A673 (cell line): ENCODE results near the gene CAMK1D. TPM values are rescaled to one million over a fixed set of nuclear protein-coding genes. Genes with fewer than 3 reads are reported as not detected.
A peak's percentile ranks its signal among the peaks of the same experiment; 100 is the strongest.

Experiments used
- BruUV-seq: library from RNA; stranded (reverse); fragments of 400-500 nt; replicated peaks from 2 replicates; lab custom pipeline; 2021; lab: Mats Ljungman, UMichigan
- CTCF ChIA-PET: fragments of 300-600 bp; sonication (Branson Sonifier 250); formaldehyde crosslinking; loops from one replicate; lab custom pipeline; 2022; ENCODE audit warnings: antibody characterized with exemption; lab: Charles Lee
- POLR2A ChIA-PET: fragments of 300-600 bp; sonication (Branson Sonifier 250); formaldehyde crosslinking; loops from one replicate; lab custom pipeline; 2022; ENCODE audit warnings: antibody characterized with exemption; ENCODE audit not compliant: low non-redundant PET; lab: Charles Lee
- DNase-seq: peaks from one replicate; pipeline ENCODE4 v3.0.0-alpha.2; 2015; ENCODE audit warnings: low spot score
- H3K27ac ChIP-seq: fragments of 200-600 bp; sonication (generic); 2 replicates; pipeline ENCODE4 v1.5.1; 2016; ENCODE audit warnings: mixed run types, low read depth, mild to moderate bottlenecking, mixed read lengths, antibody characterized with exemption, low read length; ENCODE audit not compliant: poor library complexity, severe bottlenecking
- H3K27me3 ChIP-seq: fragments of 200-600 bp; sonication (generic); replicated peaks from 2 replicates; pipeline ENCODE4 v1.6.1; 2017; ENCODE audit warnings: mixed run types, low read depth, mild to moderate bottlenecking, mixed read lengths, antibody characterized with exemption, low read length; ENCODE audit not compliant: insufficient read depth, poor library complexity
- H3K36me3 ChIP-seq: fragments of 200-600 bp; sonication (generic); 2 replicates; pipeline ENCODE4 v1.6.1; 2016; ENCODE audit warnings: mixed run types, mild to moderate bottlenecking, mixed read lengths, antibody characterized with exemption, low read length; ENCODE audit not compliant: insufficient read depth, poor library complexity, severe bottlenecking
- H3K4me1 ChIP-seq: fragments of 200-600 bp; sonication (generic); 2 replicates; pipeline ENCODE4 v1.6.1; 2017; ENCODE audit warnings: mixed run types, mild to moderate bottlenecking, mixed read lengths, antibody characterized with exemption, low read length; ENCODE audit not compliant: insufficient read depth, poor library complexity, severe bottlenecking
- H3K4me3 ChIP-seq: fragments of 200-600 bp; sonication (generic); 2 replicates; pipeline ENCODE4 v1.5.1; 2016; ENCODE audit warnings: low read depth, mixed run types, mild to moderate bottlenecking, mixed read lengths, low read length; ENCODE audit not compliant: poor library complexity, severe bottlenecking
- H3K9me3 ChIP-seq: fragments of 200-600 bp; sonication (generic); 2 replicates; pipeline ENCODE4 v1.6.1; 2016; ENCODE audit warnings: mixed run types, low read depth, mild to moderate bottlenecking, mixed read lengths, antibody characterized with exemption, low read length; ENCODE audit not compliant: poor library complexity, severe bottlenecking
- CTCF ChIP-seq: fragments of 300-800, 200-600 bp; sonication (generic); conservative IDR thresholded peaks from 2 replicates; pipeline ENCODE4 v1.5.1; 2017; ENCODE audit warnings: low read depth, mild to moderate bottlenecking, antibody characterized with exemption, low read length, moderate library complexity, mixed read lengths
- EZH2 ChIP-seq: fragments of 200-600 bp; sonication (generic); IDR thresholded peaks from 2 replicates; pipeline ENCODE4 v1.6.1; 2017; ENCODE audit warnings: borderline replicate concordance, low read depth, mild to moderate bottlenecking, mixed read lengths, antibody characterized with exemption, low read length; ENCODE audit not compliant: poor library complexity, severe bottlenecking
- intact Hi-C: fragments of 100-400 bp; cut with micrococcal nuclease; formaldehyde crosslinking; loops from one replicate; pipeline ENCODE4 v1.10.0; 2022; ENCODE audit not compliant: unreplicated experiment
- total RNA-seq: library from RNA; stranded (reverse); gene quantifications from 2 replicates; pipeline ENCODE4 v1.2.3, GENCODE V29; 2021

Gene CAMK1D
- total RNA-seq, 1 experiment from 2014 or later: 23.7 TPM

DNA sequence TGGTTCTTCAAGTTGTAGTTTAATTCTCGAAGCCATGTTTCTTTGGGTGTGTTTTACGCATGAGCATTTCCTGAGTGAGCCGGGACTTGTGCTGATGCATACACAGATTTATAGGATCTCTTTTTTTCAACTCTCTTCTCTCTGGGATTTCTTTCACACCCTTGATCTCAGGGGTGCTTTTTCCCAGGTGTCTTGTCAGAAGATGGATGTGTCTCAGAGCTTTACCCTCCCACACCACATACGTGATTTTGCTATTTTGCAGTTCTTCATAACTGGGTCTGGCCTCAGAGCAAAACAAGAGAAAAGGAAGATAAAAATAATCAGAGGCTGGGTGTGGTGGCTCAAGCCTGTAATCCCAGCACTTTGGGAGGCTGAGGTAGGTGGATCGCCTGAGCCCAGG, 177.0 kb downstream of the CAMK1D start:
- DNase-seq: no peak
- H3K27me3 ChIP-seq: no peaks in the 10 kb centered on the region
- no TSS peak for BruUV-seq
- H3K27ac ChIP-seq: no peak overlapping the region
- intact Hi-C loops: no loop called here
- POLR2A ChIA-PET: no interaction called here
- peaks cover 4% of the 10 kb centered on the region for H3K4me1 ChIP-seq
- TF ChIP-seq CTCF (no peak), EZH2 (no peak)
- CTCF ChIA-PET: no interaction called here
- H3K9me3 ChIP-seq: peaks cover 16% of the 10 kb centered on the region
- H3K4me3 ChIP-seq: no peak overlapping the region
- H3K36me3 ChIP-seq: no peaks in the 10 kb centered on the region

DNA sequence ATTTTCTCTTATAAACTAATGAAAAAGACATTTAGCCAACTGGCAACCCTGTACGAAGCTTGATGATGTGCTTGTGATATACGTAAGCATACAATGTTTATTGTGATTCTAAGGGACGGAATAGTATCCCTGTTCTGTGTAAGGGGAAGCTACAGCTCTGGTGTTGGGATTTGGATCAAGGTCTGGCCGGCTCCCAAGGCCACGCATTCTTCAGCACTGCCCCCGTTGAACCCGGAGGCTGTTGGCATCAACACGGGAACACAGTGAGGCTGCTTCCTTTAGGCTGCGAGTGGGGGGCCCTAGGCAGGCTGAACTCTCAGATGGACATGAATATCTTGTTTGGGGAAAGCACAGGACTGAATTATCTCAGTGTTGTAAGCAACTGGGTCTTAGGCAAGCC, 180.6 kb downstream of the CAMK1D start:
- BruUV-seq: no TSS peak
- intact Hi-C loops: loop anchor here (10.0 kb wide), 1 partner anchor 175 kb away; no protein-coding TSS in a partner anchor
- Histone ChIP-seq H3K36me3 (no peaks in the 10 kb centered on the region), H3K27ac (no peak overlapping the region), H3K9me3 (peaks cover 6% of the 10 kb centered on the region), H3K27me3 (no peaks in the 10 kb centered on the region), H3K4me1 (peaks cover 13% of the 10 kb centered on the region), H3K4me3 (no peak overlapping the region)
- DNase-seq: no peak
- ChIA-PET POLR2A (interaction anchor here (0.6 kb wide), 1 partner anchor 182 kb away, joined by 5 read pairs; no protein-coding TSS in a partner anchor), CTCF (no interaction called here)
- TF ChIP-seq EZH2: no peak
- no peak for TF ChIP-seq CTCF

GRCh38 chr10:12531305-12532220, 182.2 kb downstream of the CAMK1D start:
- Histone ChIP-seq H3K4me3 (no peak overlapping the region), H3K27me3 (no peaks in the 10 kb centered on the region), H3K9me3 (no peaks in the 10 kb centered on the region), H3K4me1 (peaks cover 21% of the 10 kb centered on the region), H3K36me3 (no peaks in the 10 kb centered on the region), H3K27ac (no peak overlapping the region)
- intact Hi-C loops: loop anchor here (10.0 kb wide), 1 partner anchor 177 kb away; no protein-coding TSS in a partner anchor
- TF ChIP-seq CTCF: no peak
- no peak for TF ChIP-seq EZH2
- ChIA-PET CTCF (no interaction called here), POLR2A (no interaction called here)
- no TSS peak for BruUV-seq
- peak; percentile 70 for DNase-seq
